Gastrocnemius medialis (tissue), 4 donors: ENCODE results near the gene APLP2. TPM values are rescaled to one million over a fixed set of nuclear protein-coding genes. Genes with fewer than 3 reads are reported as not detected.

ENCODE experiments used
- ATAC-seq, 2 donors: fragments of 150-250 bp; one replicate each; pipeline ENCODE4 v1.9.1; 2016
- DNase-seq, 2 donors: peaks; one replicate each; pipeline ENCODE4 v3.0.0-alpha.2; 2019
- H3K27ac ChIP-seq, 4 donors: fragments of 200-600 bp; sonication (generic); 1 replicate in 1 of 4; 2 replicates in 3 of 4; pipeline ENCODE4 v1.5.1; 2016 to 2018; ENCODE audit warnings: mild to moderate bottlenecking in 2 of 4, moderate library complexity in 1 of 4
- H3K27me3 ChIP-seq, 3 donors: fragments of 200-600 bp; sonication (generic) in 2 of 3; 1 replicate in 1 of 3; 2 replicates in 2 of 3; pipeline versions ENCODE4 v1.5.1 to v1.6.0; 2016 to 2019; ENCODE audit warnings: mild to moderate bottlenecking in 1 of 3, moderate library complexity in 1 of 3
- H3K36me3 ChIP-seq, 2 donors: fragments of 200-600 bp; sonication (generic) in 1 of 2; one replicate each; pipeline ENCODE4 v1.5.1; 2017 to 2018
- H3K4me1 ChIP-seq, 2 donors: fragments of 200-600 bp; sonication (generic) in 1 of 2; one replicate each; pipeline ENCODE4 v1.5.1; 2016 to 2017; ENCODE audit warnings: mild to moderate bottlenecking in 2 of 2
- H3K4me3 ChIP-seq, 4 donors: fragments of 200-600 bp; sonication (generic) in 3 of 4; 1 replicate in 1 of 4; 2 replicates in 3 of 4; pipeline ENCODE4 v1.5.1; 2016 to 2019; ENCODE audit warnings: mild to moderate bottlenecking in 2 of 4
- H3K9me3 ChIP-seq, 3 donors: fragments of 200-600 bp; sonication (generic) in 2 of 3; 1 replicate in 1 of 3; 2 replicates in 2 of 3; pipeline ENCODE4 v1.5.1; 2016 to 2019
- POLR2A ChIP-seq, 2 donors: fragments of 450-650 bp; IDR thresholded peaks; one replicate each; pipeline ENCODE4 v1.6.1; 2017; ENCODE audit warnings: antibody characterized with exemption in 2 of 2, mild to moderate bottlenecking in 2 of 2, moderate library complexity in 2 of 2
- in situ Hi-C, 4 donors: fragments of 200-750 bp; cut with MboI; loops; one replicate each; pipeline versions ENCODE4 v1.15.0 to v1.8.0; 2017; ENCODE audit warnings: low sequenced_read_pairs in 4 of 4
- intact Hi-C: fragments of 100-400 bp; cut with DNase I; formaldehyde crosslinking; loops from one replicate; pipeline ENCODE4 v1.15.1; 2023; ENCODE audit warnings: low total_unique reads
- total RNA-seq, 4 donors: library from RNA; depleted of rRNA; stranded (reverse); fragments of >200 nt; gene quantifications; one replicate each; pipeline versions ENCODE4 v1.1.0 to v1.2.3, GENCODE V29; 2016
- TF ChIP-seq, protein P1 (sequence below), 5 experiments: fragments of 450-650 bp in 3 of 5; fragments of 200-600 bp in 2 of 5; sonication (generic) in 2 of 5; IDR thresholded peaks in 4 of 5; conservative IDR thresholded peaks in 1 of 5; 1 replicate in 4 of 5; 2 replicates in 1 of 5; pipeline ENCODE4 v1.5.1; 2016 to 2019; ENCODE audit warnings: antibody characterized with exemption in 5 of 5, mild to moderate bottlenecking in 3 of 5, moderate library complexity in 3 of 5

Gene APLP2
- total RNA-seq, 4 donors from 2014 or later = 80.4 to 110 (median 82.1) TPM

- H3K27ac ChIP-seq = no peak overlapping the region
- TF ChIP-seq POLR2A (IDR thresholded peaks at IDR 0.05) = no peak
- DNase-seq (no peak), ATAC-seq (no peak)
- peaks cover 34 to 43% (median 37%) of the 10 kb centered on the region in 3 donors for H3K27me3 ChIP-seq
- peaks cover 0 to 3% of the 10 kb centered on the region in 2 donors for H3K4me1 ChIP-seq
- no peaks in the 10 kb centered on the region for H3K36me3 ChIP-seq
- H3K4me3 ChIP-seq = no peak overlapping the region
- no peaks in the 10 kb centered on the region for H3K9me3 ChIP-seq
- intact Hi-C loops (no loop called here), in situ Hi-C loops (no loop called here)
These were observed 91.9 kb downstream of the APLP2 start for GRCh38 chr11:130161441-130162145.

GRCh38 chr11:130162733-130163132 is 93.0 kb downstream of the APLP2 start:
- ATAC-seq (no peak), DNase-seq (no peak)
- in situ Hi-C loops = no loop called here
- Histone ChIP-seq H3K4me3 (no peak overlapping the region), H3K27ac (no peak overlapping the region), H3K4me1 (peaks cover 0 to 3% of the 10 kb centered on the region in 2 donors), H3K27me3 (peaks cover 35 to 41% (median 37%) of the 10 kb centered on the region in 3 donors), H3K9me3 (no peaks in the 10 kb centered on the region), H3K36me3 (no peaks in the 10 kb centered on the region)
- no peak for TF ChIP-seq POLR2A (IDR thresholded peaks at IDR 0.05)
- TF ChIP-seq, protein P1, sequence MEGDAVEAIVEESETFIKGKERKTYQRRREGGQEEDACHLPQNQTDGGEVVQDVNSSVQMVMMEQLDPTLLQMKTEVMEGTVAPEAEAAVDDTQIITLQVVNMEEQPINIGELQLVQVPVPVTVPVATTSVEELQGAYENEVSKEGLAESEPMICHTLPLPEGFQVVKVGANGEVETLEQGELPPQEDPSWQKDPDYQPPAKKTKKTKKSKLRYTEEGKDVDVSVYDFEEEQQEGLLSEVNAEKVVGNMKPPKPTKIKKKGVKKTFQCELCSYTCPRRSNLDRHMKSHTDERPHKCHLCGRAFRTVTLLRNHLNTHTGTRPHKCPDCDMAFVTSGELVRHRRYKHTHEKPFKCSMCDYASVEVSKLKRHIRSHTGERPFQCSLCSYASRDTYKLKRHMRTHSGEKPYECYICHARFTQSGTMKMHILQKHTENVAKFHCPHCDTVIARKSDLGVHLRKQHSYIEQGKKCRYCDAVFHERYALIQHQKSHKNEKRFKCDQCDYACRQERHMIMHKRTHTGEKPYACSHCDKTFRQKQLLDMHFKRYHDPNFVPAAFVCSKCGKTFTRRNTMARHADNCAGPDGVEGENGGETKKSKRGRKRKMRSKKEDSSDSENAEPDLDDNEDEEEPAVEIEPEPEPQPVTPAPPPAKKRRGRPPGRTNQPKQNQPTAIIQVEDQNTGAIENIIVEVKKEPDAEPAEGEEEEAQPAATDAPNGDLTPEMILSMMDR (IDR thresholded peaks at IDR 0.05 in 4 of 5, conservative IDR thresholded peaks at IDR 0.05 in 1 of 5) = no peak
- intact Hi-C loops = no loop called here

DNA sequence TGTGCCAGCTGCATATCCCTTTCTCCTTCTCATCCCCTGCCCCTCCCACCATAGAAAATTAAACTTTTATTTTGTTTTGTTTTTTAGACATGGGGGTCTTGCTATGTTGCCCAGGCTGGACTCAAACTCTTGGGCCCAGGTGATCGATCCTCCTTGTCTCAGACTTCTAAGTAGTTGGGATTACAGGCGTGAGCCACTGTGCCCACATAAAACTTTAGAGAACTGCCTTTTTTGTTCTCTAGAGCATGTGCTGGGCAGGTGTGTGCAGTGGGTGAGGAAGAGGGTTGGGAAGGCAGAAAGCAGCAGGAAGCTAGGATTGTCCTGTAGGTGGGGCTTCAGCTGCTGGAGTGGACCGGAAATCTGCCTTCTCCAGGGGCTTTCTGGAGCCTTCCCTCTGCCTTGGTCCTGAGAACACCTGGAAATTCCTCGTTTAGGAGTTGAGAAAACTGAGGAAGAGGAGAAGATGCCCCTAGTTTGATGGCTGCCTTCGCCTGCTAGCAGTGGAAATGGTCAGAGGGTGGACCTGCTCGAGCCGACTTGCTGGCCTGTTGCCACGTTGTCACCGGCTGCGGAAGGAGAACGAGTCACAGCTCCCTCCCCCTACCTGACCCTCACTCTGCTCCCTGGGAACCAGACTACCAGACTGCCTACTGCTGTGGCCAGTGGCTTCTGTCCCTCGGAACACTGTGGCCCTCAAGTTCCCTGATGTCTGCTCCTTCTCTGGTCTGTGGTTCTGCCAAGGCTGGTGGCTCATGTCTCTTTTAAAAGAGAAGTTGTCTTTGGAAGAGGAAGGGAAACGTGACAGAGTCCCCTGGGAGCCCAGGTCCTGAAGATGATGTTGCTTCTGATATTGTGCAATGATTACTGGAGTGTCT is 93.9 kb downstream of the APLP2 start:
- in situ Hi-C loops (no loop called here), intact Hi-C loops (no loop called here)
- Histone ChIP-seq H3K4me1 (peaks cover 0 to 3% of the 10 kb centered on the region in 2 donors), H3K4me3 (no peak overlapping the region), H3K9me3 (no peaks in the 10 kb centered on the region), H3K36me3 (no peaks in the 10 kb centered on the region), H3K27ac (no peak overlapping the region), H3K27me3 (peaks cover 36 to 44% (median 39%) of the 10 kb centered on the region in 3 donors)
- no peak for TF ChIP-seq POLR2A (IDR thresholded peaks at IDR 0.05)
- TF ChIP-seq, protein P1 (IDR thresholded peaks at IDR 0.05 in 4 of 5, conservative IDR thresholded peaks at IDR 0.05 in 1 of 5) = no peak
- DNase-seq (no peak), ATAC-seq (no peak)

GRCh38 chr11:130164221-130164570 is 94.5 kb downstream of the APLP2 start:
- TF ChIP-seq, protein P1 (IDR thresholded peaks at IDR 0.05 in 4 of 5, conservative IDR thresholded peaks at IDR 0.05 in 1 of 5) = no peak
- TF ChIP-seq POLR2A (IDR thresholded peaks at IDR 0.05) = no peak
- Histone ChIP-seq H3K27me3 (peaks cover 31 to 41% (median 35%) of the 10 kb centered on the region in 3 donors), H3K4me1 (peaks cover 0 to 3% of the 10 kb centered on the region in 2 donors), H3K36me3 (no peaks in the 10 kb centered on the region), H3K4me3 (no peak overlapping the region), H3K9me3 (no peaks in the 10 kb centered on the region), H3K27ac (no peak overlapping the region)
- intact Hi-C loops (no loop called here), in situ Hi-C loops (no loop called here)
- DNase-seq = no peak
- no peak for ATAC-seq
